Trophoblast cell (in vitro differentiated cells and primary cell): ENCODE measurements around the gene FADD.

Source experiments
- DNase-seq, 2 donors: peaks; one replicate each; pipeline ENCODE4 v3.0.0-alpha.2; 2016
- H2AFZ ChIP-seq: 2 replicates; pipeline ENCODE4 v1.6.1; 2013; ENCODE audit warnings: low read length, moderate library complexity, mild to moderate bottlenecking; ENCODE audit not compliant: insufficient read depth, poor library complexity
- H2AK5ac ChIP-seq: 2 replicates; pipeline ENCODE4 v1.6.1; 2013; ENCODE audit warnings: mild to moderate bottlenecking, low read length
- H2BK120ac ChIP-seq: 2 replicates; pipeline ENCODE4 v1.6.1; 2013; ENCODE audit warnings: low read length, mild to moderate bottlenecking, moderate library complexity; ENCODE audit not compliant: insufficient read depth, poor library complexity
- H2BK12ac ChIP-seq: 2 replicates; pipeline ENCODE4 v1.6.1; 2013; ENCODE audit warnings: mild to moderate bottlenecking, low read length, moderate library complexity
- H2BK5ac ChIP-seq: 2 replicates; pipeline ENCODE4 v1.6.1; 2013; ENCODE audit warnings: low read length, low read depth, moderate library complexity, mild to moderate bottlenecking; ENCODE audit not compliant: poor library complexity
- H3K14ac ChIP-seq: 2 replicates; pipeline ENCODE4 v1.6.1; 2013; ENCODE audit warnings: mild to moderate bottlenecking, low read length
- H3K18ac ChIP-seq: 2 replicates; pipeline ENCODE4 v1.6.1; 2013; ENCODE audit warnings: mild to moderate bottlenecking, low read length
- H3K23ac ChIP-seq: 2 replicates; pipeline ENCODE4 v1.6.1; 2013; ENCODE audit warnings: low read length
- H3K27ac ChIP-seq: 2 replicates; pipeline ENCODE4 v1.5.1; 2013; ENCODE audit warnings: low read depth, mild to moderate bottlenecking, inconsistent platforms, low read length, moderate library complexity
- H3K27me3 ChIP-seq: 2 replicates; pipeline ENCODE4 v1.6.1; 2013; ENCODE audit warnings: inconsistent platforms, mild to moderate bottlenecking, low read length, moderate library complexity; ENCODE audit not compliant: insufficient read depth
- H3K36me3 ChIP-seq, 2 experiments: 1 replicate in 1 of 2; 2 replicates in 1 of 2; pipeline ENCODE4 v1.6.1; 2013; ENCODE audit warnings: low read length in 2 of 2, mild to moderate bottlenecking in 2 of 2, moderate library complexity in 1 of 2; ENCODE audit not compliant: insufficient read depth in 2 of 2, control insufficient read depth in 1 of 2
- H3K4ac ChIP-seq: 2 replicates; pipeline ENCODE4 v1.6.1; 2013; ENCODE audit warnings: low read depth, mild to moderate bottlenecking, low read length, moderate library complexity
- H3K4me1 ChIP-seq, 2 experiments: 1 replicate in 1 of 2; 2 replicates in 1 of 2; pipeline ENCODE4 v1.6.1; 2013; ENCODE audit warnings: low read length in 2 of 2, mild to moderate bottlenecking in 2 of 2, moderate library complexity in 1 of 2; ENCODE audit not compliant: insufficient read depth in 2 of 2, control insufficient read depth in 1 of 2
- H3K4me2 ChIP-seq: 2 replicates; pipeline ENCODE4 v1.6.1; 2013; ENCODE audit warnings: inconsistent platforms, mild to moderate bottlenecking, low read length, moderate library complexity
- H3K4me3 ChIP-seq: 2 replicates; pipeline ENCODE4 v1.5.1; 2013; ENCODE audit warnings: mild to moderate bottlenecking, low read depth, low read length, inconsistent platforms
- H3K79me1 ChIP-seq: one replicate; pipeline ENCODE4 v1.6.1; 2013; ENCODE audit warnings: low read length
- H3K79me2 ChIP-seq: 2 replicates; pipeline ENCODE4 v1.6.1; 2013; ENCODE audit warnings: low read length, mild to moderate bottlenecking; ENCODE audit not compliant: control insufficient read depth, insufficient read depth, poor library complexity
- H3K9ac ChIP-seq: 2 replicates; pipeline ENCODE4 v1.6.1; 2013; ENCODE audit warnings: mild to moderate bottlenecking, low read length
- H3K9me3 ChIP-seq: 2 replicates; pipeline ENCODE4 v1.6.1; 2013; ENCODE audit warnings: low read depth, mild to moderate bottlenecking, control low read depth, inconsistent platforms, low read length; ENCODE audit not compliant: insufficient read depth
- H4K12ac ChIP-seq: 2 replicates; pipeline ENCODE4 v1.6.1; 2013; ENCODE audit warnings: low read depth, mild to moderate bottlenecking, low read length, moderate library complexity
- H4K8ac ChIP-seq: 2 replicates; pipeline ENCODE4 v1.6.1; 2013; ENCODE audit warnings: low read depth, mild to moderate bottlenecking, low read length, moderate library complexity
- H4K91ac ChIP-seq: one replicate; pipeline ENCODE4 v1.6.1; 2013; ENCODE audit warnings: low read depth, mild to moderate bottlenecking, low read length, moderate library complexity
- WGBS: extraction: QIAGEN DNeasy Blood & Tissue Kit; methylation state at CpG from one replicate; pipeline ENCODE4 v1.1.7; 2013; ENCODE audit warnings: missing lambda C conversion rate; ENCODE audit not compliant: insufficient read length, insufficient coverage; ENCODE audit errors: extremely low coverage; 5-methylcytosine and 5-hydroxymethylcytosine counted together

Gene FADD

DNA sequence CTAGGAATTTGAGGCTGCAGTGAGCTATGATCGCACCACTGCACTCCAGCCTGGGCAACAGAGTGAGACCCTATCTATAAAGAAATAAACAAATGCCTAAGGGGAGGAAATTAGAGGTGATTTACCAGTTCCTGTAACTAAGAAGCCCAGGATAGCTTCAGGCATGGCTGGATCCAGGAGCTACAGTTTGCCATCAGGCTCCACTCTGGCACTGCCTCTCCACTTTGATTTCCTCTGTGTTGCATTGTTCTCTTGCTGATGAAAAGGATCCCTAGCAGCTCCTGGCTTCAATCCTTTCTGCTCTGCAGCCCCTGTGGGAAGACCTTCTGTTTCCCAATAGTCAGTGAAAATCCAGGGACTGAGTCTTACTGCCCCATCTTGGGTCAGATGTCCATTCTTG is 20.1 kb upstream of the FADD start:
- Histone ChIP-seq H3K4me2 (no peak overlapping the region), H3K4me3 (no peak overlapping the region), H2AFZ (no peak overlapping the region), H3K9me3 (peaks cover 1% of the 10 kb centered on the region), H3K4me1 (no peaks in the 10 kb centered on the region), H2BK12ac (no peak overlapping the region), H3K27ac (no peak overlapping the region), H3K14ac (no peak overlapping the region), H3K4ac (no peak overlapping the region), H4K12ac (no peak overlapping the region), H3K79me2 (no peaks in the 10 kb centered on the region), H2BK120ac (no peak overlapping the region), H2AK5ac (no peak overlapping the region), H3K9ac (no peak overlapping the region), H3K23ac (no peak overlapping the region), H3K27me3 (no peaks in the 10 kb centered on the region), H2BK5ac (no peak overlapping the region), H4K8ac (no peak overlapping the region), H3K79me1 (no peaks in the 10 kb centered on the region), H3K18ac (no peak overlapping the region), H4K91ac (no peak overlapping the region), H3K36me3 (no peaks in the 10 kb centered on the region)
- WGBS: no CpG with 5 or more reads among the region's 1 CpG
- no peak for DNase-seq

DNA sequence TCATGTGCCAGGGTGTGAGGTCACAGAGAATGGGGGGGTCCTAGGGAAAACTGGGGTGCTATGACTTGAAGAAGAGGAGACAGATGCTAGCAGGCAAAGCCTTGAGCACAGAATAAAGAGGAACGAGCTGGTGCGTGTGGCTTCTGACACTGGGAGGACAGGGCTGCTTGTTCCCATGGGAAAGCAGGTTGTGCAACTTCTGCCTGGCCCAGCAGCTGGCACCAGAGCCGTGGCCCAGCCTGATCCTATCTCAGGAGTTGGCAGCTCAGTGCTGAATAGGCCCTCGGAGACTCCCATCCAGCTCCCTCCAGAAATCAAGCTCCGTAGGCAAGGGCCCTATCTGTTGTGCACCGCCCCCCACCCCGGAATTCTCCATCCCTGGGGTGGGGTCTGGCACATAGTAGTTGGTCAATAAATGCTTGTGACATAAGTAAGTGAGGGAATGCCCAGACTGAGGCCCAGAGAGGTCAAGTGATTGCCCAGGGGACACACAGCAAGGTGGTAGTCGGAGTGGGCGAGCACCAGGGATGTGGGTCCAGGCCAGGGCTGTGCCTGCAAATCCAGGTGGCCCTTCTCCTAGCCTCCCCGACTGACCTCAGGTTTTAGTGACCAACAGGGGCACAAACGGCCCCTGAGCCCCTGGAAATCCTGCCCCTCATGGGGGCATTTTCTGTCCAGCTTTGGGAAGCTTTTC is 19.5 kb upstream of the FADD start:
- H3K14ac ChIP-seq: no peak overlapping the region
- H3K27ac ChIP-seq: no peak overlapping the region
- H3K79me1 ChIP-seq: no peaks in the 10 kb centered on the region
- no peak overlapping the region for H3K9ac ChIP-seq
- H2BK120ac ChIP-seq: no peak overlapping the region
- H4K12ac ChIP-seq: no peak overlapping the region
- H2BK5ac ChIP-seq: no peak overlapping the region
- no peaks in the 10 kb centered on the region for H3K36me3 ChIP-seq
- no peak overlapping the region for H3K4me3 ChIP-seq
- H3K4me2 ChIP-seq: no peak overlapping the region
- H3K4ac ChIP-seq: no peak overlapping the region
- H4K8ac ChIP-seq: no peak overlapping the region
- no peak overlapping the region for H3K23ac ChIP-seq
- peaks cover 1% of the 10 kb centered on the region for H3K9me3 ChIP-seq
- no peak overlapping the region for H2AFZ ChIP-seq
- H3K27me3 ChIP-seq: no peaks in the 10 kb centered on the region
- H2AK5ac ChIP-seq: no peak overlapping the region
- no peak overlapping the region for H4K91ac ChIP-seq
- no peaks in the 10 kb centered on the region for H3K4me1 ChIP-seq
- DNase-seq: no peak
- WGBS: no CpG with 5 or more reads among the region's 11 CpGs
- no peak overlapping the region for H2BK12ac ChIP-seq
- H3K79me2 ChIP-seq: no peaks in the 10 kb centered on the region
- no peak overlapping the region for H3K18ac ChIP-seq

DNA sequence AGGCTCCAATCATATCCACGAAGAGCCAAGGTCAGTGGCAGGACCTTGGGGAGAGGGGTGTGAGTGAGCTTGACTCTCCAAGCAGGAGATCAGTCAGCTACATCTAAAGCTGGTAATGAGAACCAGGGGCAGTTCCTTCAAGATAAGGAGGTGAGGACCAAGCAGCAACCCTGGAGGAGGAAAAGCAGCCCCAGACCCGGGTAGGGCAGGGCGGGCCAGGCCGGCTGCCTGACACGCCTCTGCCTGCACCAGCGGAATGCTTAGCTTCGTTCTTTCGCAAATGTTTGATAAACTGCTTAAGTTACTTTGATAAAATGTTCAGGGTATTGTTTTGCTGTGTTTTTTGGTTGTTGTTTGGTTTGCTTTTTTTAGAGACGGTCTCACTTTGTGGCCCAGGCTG is 18.7 kb upstream of the FADD start:
- H3K4me2 ChIP-seq: no peak overlapping the region
- H4K8ac ChIP-seq: no peak overlapping the region
- H3K4me3 ChIP-seq: no peak overlapping the region
- WGBS: no CpG with 5 or more reads among the region's 9 CpGs
- no peak overlapping the region for H2AK5ac ChIP-seq
- no peak overlapping the region for H2AFZ ChIP-seq
- no peak for DNase-seq
- H3K9ac ChIP-seq: no peak overlapping the region
- no peak overlapping the region for H3K18ac ChIP-seq
- H3K27me3 ChIP-seq: no peaks in the 10 kb centered on the region
- H3K27ac ChIP-seq: no peak overlapping the region
- H2BK120ac ChIP-seq: no peak overlapping the region
- no peak overlapping the region for H4K12ac ChIP-seq
- H3K36me3 ChIP-seq: no peaks in the 10 kb centered on the region
- no peak overlapping the region for H4K91ac ChIP-seq
- no peaks in the 10 kb centered on the region for H3K79me1 ChIP-seq
- H3K79me2 ChIP-seq: no peaks in the 10 kb centered on the region
- H3K23ac ChIP-seq: no peak overlapping the region
- no peaks in the 10 kb centered on the region for H3K4me1 ChIP-seq
- no peak overlapping the region for H2BK12ac ChIP-seq
- no peak overlapping the region for H3K4ac ChIP-seq
- peaks cover 1% of the 10 kb centered on the region for H3K9me3 ChIP-seq
- H2BK5ac ChIP-seq: no peak overlapping the region
- no peak overlapping the region for H3K14ac ChIP-seq

GRCh38 chr11:70185348-70186055 is 17.6 kb upstream of the FADD start:
- Histone ChIP-seq H2BK5ac (no peak overlapping the region), H3K18ac (no peak overlapping the region), H3K4me1 (no peaks in the 10 kb centered on the region), H3K9me3 (peaks cover 2% of the 10 kb centered on the region), H3K27ac (no peak overlapping the region), H3K36me3 (no peaks in the 10 kb centered on the region), H3K14ac (no peak overlapping the region), H2BK12ac (no peak overlapping the region), H3K4ac (no peak overlapping the region), H3K27me3 (no peaks in the 10 kb centered on the region), H3K79me1 (no peaks in the 10 kb centered on the region), H4K12ac (no peak overlapping the region), H2AK5ac (no peak overlapping the region), H4K91ac (no peak overlapping the region), H2AFZ (no peak overlapping the region), H3K9ac (no peak overlapping the region), H3K23ac (no peak overlapping the region), H4K8ac (no peak overlapping the region), H3K4me2 (no peak overlapping the region), H3K4me3 (no peak overlapping the region), H2BK120ac (no peak overlapping the region), H3K79me2 (no peaks in the 10 kb centered on the region)
- DNase-seq: no peak
- no CpG with 5 or more reads among the region's 28 CpGs for WGBS
